Keratinocyte (primary cell): ENCODE results near the gene NCR1.
"Not testable (repeated sequence)": the region's sequence is repeated elsewhere in the genome, so short reads cannot be mapped to it uniquely, and the experiment has no call there.

Experiments
- EZH2 ChIP-seq: IDR thresholded peaks from one replicate; pipeline ENCODE4 v1.6.1; 2012; ENCODE audit warnings: inconsistent platforms, mild to moderate bottlenecking, low read length, moderate library complexity
- TF ChIP-seq, protein P1 (sequence below), 3 experiments: IDR thresholded peaks in 1 of 3; conservative IDR thresholded peaks in 1 of 3; optimal IDR thresholded peaks in 1 of 3; 2 replicates in 2 of 3; 3 replicates in 1 of 3; pipeline versions ENCODE3 to v1.5.1; 2011; ENCODE audit warnings: low read length in 3 of 3, mild to moderate bottlenecking in 3 of 3, moderate library complexity in 2 of 3, control low read depth in 1 of 3, inconsistent platforms in 1 of 3; ENCODE audit not compliant: insufficient read depth in 2 of 3; ENCODE audit errors: extremely low read depth in 1 of 3

GRCh38 chr19:54919646-54920563 lies 14.0 kb downstream of the NCR1 start:
- TF ChIP-seq, protein P1, sequence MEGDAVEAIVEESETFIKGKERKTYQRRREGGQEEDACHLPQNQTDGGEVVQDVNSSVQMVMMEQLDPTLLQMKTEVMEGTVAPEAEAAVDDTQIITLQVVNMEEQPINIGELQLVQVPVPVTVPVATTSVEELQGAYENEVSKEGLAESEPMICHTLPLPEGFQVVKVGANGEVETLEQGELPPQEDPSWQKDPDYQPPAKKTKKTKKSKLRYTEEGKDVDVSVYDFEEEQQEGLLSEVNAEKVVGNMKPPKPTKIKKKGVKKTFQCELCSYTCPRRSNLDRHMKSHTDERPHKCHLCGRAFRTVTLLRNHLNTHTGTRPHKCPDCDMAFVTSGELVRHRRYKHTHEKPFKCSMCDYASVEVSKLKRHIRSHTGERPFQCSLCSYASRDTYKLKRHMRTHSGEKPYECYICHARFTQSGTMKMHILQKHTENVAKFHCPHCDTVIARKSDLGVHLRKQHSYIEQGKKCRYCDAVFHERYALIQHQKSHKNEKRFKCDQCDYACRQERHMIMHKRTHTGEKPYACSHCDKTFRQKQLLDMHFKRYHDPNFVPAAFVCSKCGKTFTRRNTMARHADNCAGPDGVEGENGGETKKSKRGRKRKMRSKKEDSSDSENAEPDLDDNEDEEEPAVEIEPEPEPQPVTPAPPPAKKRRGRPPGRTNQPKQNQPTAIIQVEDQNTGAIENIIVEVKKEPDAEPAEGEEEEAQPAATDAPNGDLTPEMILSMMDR (optimal IDR thresholded peaks at IDR 0.05 in 1 of 3, IDR thresholded peaks at IDR 0.05 in 1 of 3, conservative IDR thresholded peaks at IDR 0.05 in 1 of 3; ENCODE audit: extremely low read depth in 1 of 3, insufficient read depth in 2 of 3, low read length in 3 of 3): peak in 1 of 3 experiments; percentile 7
- not testable (repeated sequence) for TF ChIP-seq EZH2
